Activated CD4-positive, alpha-beta T cell treated with anti-CD3 and anti-CD28 coated beads, Interleukin-2, amount 10 ng/mL, durations not matched to agents 24 days and 14 days (primary cell): ENCODE results near the gene CAND2. TPM values are rescaled to one million over a fixed set of nuclear protein-coding genes. Genes with fewer than 3 reads are reported as not detected.
A peak's percentile ranks its signal among the peaks of the same experiment; 100 is the strongest.

Experiments
- DNase-seq: peaks from one replicate; pipeline ENCODE4 v3.0.0; 2022
- H3K27ac Mint-ChIP-seq: one replicate; pipeline ENCODE4 v1.8.0; 2022; ENCODE audit warnings: mild to moderate bottlenecking, mixed read lengths
- H3K27me3 Mint-ChIP-seq: one replicate; pipeline ENCODE4 v1.8.0; 2022; ENCODE audit warnings: mixed read lengths
- H3K36me3 Mint-ChIP-seq: one replicate; pipeline ENCODE4 v1.8.0; 2022; ENCODE audit warnings: low read depth, mild to moderate bottlenecking, mixed read lengths
- H3K4me1 Mint-ChIP-seq: one replicate; pipeline ENCODE4 v1.8.0; 2021; ENCODE audit warnings: mixed read lengths
- H3K4me3 Mint-ChIP-seq: one replicate; pipeline ENCODE4 v1.8.0; 2022; ENCODE audit warnings: mild to moderate bottlenecking, moderate library complexity, mixed read lengths
- H3K9me3 Mint-ChIP-seq: one replicate; pipeline ENCODE4 v1.8.0; 2021; ENCODE audit warnings: mixed read lengths
- intact Hi-C: fragments of 100-400 bp; cut with micrococcal nuclease; formaldehyde crosslinking; loops from one replicate; pipeline ENCODE4 v1.15.1; 2023
- total RNA-seq: library from RNA; stranded (reverse); gene quantifications from 2 replicates; pipeline ENCODE4 v1.2.3, GENCODE V29; 2022

Gene CAND2
- total RNA-seq, 1 donor from 2014 or later, result 0.75 TPM

- Mint-ChIP-seq H3K9me3 (no peaks in the 10 kb centered on the region), H3K27me3 (peaks cover 23% of the 10 kb centered on the region), H3K4me3 (no peak overlapping the region), H3K4me1 (no peaks in the 10 kb centered on the region), H3K27ac (no peak overlapping the region), H3K36me3 (no peaks in the 10 kb centered on the region)
- no peak for DNase-seq
- intact Hi-C loops, result no loop called here
These were observed 58.1 kb downstream of the CAND2 start for GRCh38 chr3:12854565-12854964.

GRCh38 chr3:12856626-12857025 is 60.1 kb downstream of the CAND2 start:
- Mint-ChIP-seq H3K4me1 (no peaks in the 10 kb centered on the region), H3K27ac (no peak overlapping the region), H3K4me3 (no peak overlapping the region), H3K36me3 (no peaks in the 10 kb centered on the region), H3K9me3 (no peaks in the 10 kb centered on the region), H3K27me3 (peaks cover 24% of the 10 kb centered on the region)
- DNase-seq, result no peak
- intact Hi-C loops, result no loop called here

- H3K4me1 Mint-ChIP-seq, result no peaks in the 10 kb centered on the region
- H3K27ac Mint-ChIP-seq, result no peak overlapping the region
- no peaks in the 10 kb centered on the region for H3K36me3 Mint-ChIP-seq
- intact Hi-C loops, result no loop called here
- H3K9me3 Mint-ChIP-seq, result no peaks in the 10 kb centered on the region
- H3K4me3 Mint-ChIP-seq, result no peak overlapping the region
- peaks cover 15% of the 10 kb centered on the region for H3K27me3 Mint-ChIP-seq
- no peak for DNase-seq
These were observed 63.4 kb downstream of the CAND2 start for GRCh38 chr3:12859840-12860239.

- no peaks in the 10 kb centered on the region for H3K4me1 Mint-ChIP-seq
- no peak overlapping the region for H3K4me3 Mint-ChIP-seq
- H3K36me3 Mint-ChIP-seq, result no peaks in the 10 kb centered on the region
- peaks cover 5% of the 10 kb centered on the region for H3K9me3 Mint-ChIP-seq
- no peak overlapping the region for H3K27ac Mint-ChIP-seq
- intact Hi-C loops, result no loop called here
- H3K27me3 Mint-ChIP-seq, result peaks cover 12% of the 10 kb centered on the region
- DNase-seq, result no peak
These were observed 65.1 kb downstream of the CAND2 start for GRCh38 chr3:12861611-12862010.

- intact Hi-C loops, result no loop called here
- no peak overlapping the region for H3K4me3 Mint-ChIP-seq
- H3K9me3 Mint-ChIP-seq, result peaks cover 5% of the 10 kb centered on the region
- no peaks in the 10 kb centered on the region for H3K36me3 Mint-ChIP-seq
- H3K27me3 Mint-ChIP-seq, result peaks cover 12% of the 10 kb centered on the region
- H3K27ac Mint-ChIP-seq, result no peak overlapping the region
- H3K4me1 Mint-ChIP-seq, result no peaks in the 10 kb centered on the region
- DNase-seq, result no peak
These were observed 65.9 kb downstream of the CAND2 start for GRCh38 chr3:12862387-12862786.

GRCh38 chr3:12865271-12865670 is 68.8 kb downstream of the CAND2 start:
- H3K36me3 Mint-ChIP-seq, result no peaks in the 10 kb centered on the region
- H3K4me1 Mint-ChIP-seq, result peaks cover 8% of the 10 kb centered on the region
- peaks cover 5% of the 10 kb centered on the region for H3K9me3 Mint-ChIP-seq
- intact Hi-C loops, result no loop called here
- no peak overlapping the region for H3K4me3 Mint-ChIP-seq
- DNase-seq, result no peak
- H3K27me3 Mint-ChIP-seq, result peaks cover 18% of the 10 kb centered on the region
- no peak overlapping the region for H3K27ac Mint-ChIP-seq

GRCh38 chr3:12866836-12867235 is 70.4 kb downstream of the CAND2 start:
- H3K4me3 Mint-ChIP-seq, result no peak overlapping the region
- intact Hi-C loops, result no loop called here
- peaks cover 12% of the 10 kb centered on the region for H3K4me1 Mint-ChIP-seq
- H3K27ac Mint-ChIP-seq, result no peak overlapping the region
- H3K36me3 Mint-ChIP-seq, result no peaks in the 10 kb centered on the region
- DNase-seq, result no peak
- peaks cover 5% of the 10 kb centered on the region for H3K9me3 Mint-ChIP-seq
- H3K27me3 Mint-ChIP-seq, result peaks cover 29% of the 10 kb centered on the region

GRCh38 chr3:12868039-12869034 is 71.9 kb downstream of the CAND2 start:
- intact Hi-C loops, result loop anchor here (1.0 kb wide), 3 partner anchors 24 to 116 kb away; no protein-coding TSS in a partner anchor
- Mint-ChIP-seq H3K9me3 (peaks cover 5% of the 10 kb centered on the region), H3K27ac (peak overlapping the region; percentile 29)

GRCh38 chr3:12869035-12869621 is 72.6 kb downstream of the CAND2 start:
- H3K27ac Mint-ChIP-seq, result no peak overlapping the region
- H3K27me3 Mint-ChIP-seq, result peaks cover 34% of the 10 kb centered on the region
- H3K36me3 Mint-ChIP-seq, result no peaks in the 10 kb centered on the region
- peaks cover 5% of the 10 kb centered on the region for H3K9me3 Mint-ChIP-seq
- intact Hi-C loops, result no loop called here
- peak overlapping the region; percentile 79 for H3K4me3 Mint-ChIP-seq
- DNase-seq, result peak; percentile 80
- H3K4me1 Mint-ChIP-seq, result peaks cover 12% of the 10 kb centered on the region

More at GRCh38 chr3:12868039-12869034, 71.9 kb downstream of the CAND2 start:
- Mint-ChIP-seq H3K4me1 (peaks cover 12% of the 10 kb centered on the region), H3K36me3 (no peaks in the 10 kb centered on the region), H3K4me3 (peak overlapping the region; percentile 79), H3K27me3 (peaks cover 31% of the 10 kb centered on the region)
- peak; percentile 88 for DNase-seq

- peak; percentile 69 for DNase-seq
- intact Hi-C loops, result no loop called here
- Mint-ChIP-seq H3K4me3 (peak overlapping the region; percentile 50), H3K36me3 (no peaks in the 10 kb centered on the region), H3K27ac (no peak overlapping the region), H3K9me3 (no peaks in the 10 kb centered on the region), H3K27me3 (peaks cover 36% of the 10 kb centered on the region), H3K4me1 (peaks cover 12% of the 10 kb centered on the region)
These were observed 74.5 kb downstream of the CAND2 start for GRCh38 chr3:12870942-12871341.

GRCh38 chr3:12871404-12871983 is 75.0 kb downstream of the CAND2 start:
- Mint-ChIP-seq H3K4me1 (peaks cover 12% of the 10 kb centered on the region), H3K27ac (no peak overlapping the region), H3K36me3 (no peaks in the 10 kb centered on the region), H3K4me3 (no peak overlapping the region), H3K27me3 (peaks cover 36% of the 10 kb centered on the region), H3K9me3 (no peaks in the 10 kb centered on the region)
- intact Hi-C loops, result no loop called here
- no peak for DNase-seq

GRCh38 chr3:12875857-12876836 is 79.7 kb downstream of the CAND2 start:
- Mint-ChIP-seq H3K4me1 (no peaks in the 10 kb centered on the region), H3K27me3 (peaks cover 19% of the 10 kb centered on the region), H3K4me3 (no peak overlapping the region), H3K9me3 (no peaks in the 10 kb centered on the region), H3K27ac (no peak overlapping the region), H3K36me3 (no peaks in the 10 kb centered on the region)
- intact Hi-C loops, result no loop called here
- peak; percentile 67 for DNase-seq

- no peak for DNase-seq
- intact Hi-C loops, result no loop called here
- Mint-ChIP-seq H3K27me3 (peaks cover 16% of the 10 kb centered on the region), H3K36me3 (no peaks in the 10 kb centered on the region), H3K9me3 (no peaks in the 10 kb centered on the region), H3K4me1 (no peaks in the 10 kb centered on the region), H3K4me3 (no peak overlapping the region), H3K27ac (no peak overlapping the region)
These were observed 80.6 kb downstream of the CAND2 start for GRCh38 chr3:12877040-12877439.
